ENCODE measurements around the gene SPATA16.

GRCh38 chr3:172848910-172849309, 292.1 kb downstream of the SPATA16 start:
- no peak for TF ChIP-seq CTCF (IDR thresholded peaks at IDR 0.05)
- TF ChIP-seq POLR2A (IDR thresholded peaks at IDR 0.05) = no peak

Measured in testis (tissue), 2 donors.